Measurements from ENCODE around the gene GRB2. TPM values are rescaled to one million over a fixed set of nuclear protein-coding genes. Genes with fewer than 3 reads are reported as not detected.

Gene GRB2
- total RNA-seq, 1 experiment from 2014 or later, result 92.6 TPM

DNA sequence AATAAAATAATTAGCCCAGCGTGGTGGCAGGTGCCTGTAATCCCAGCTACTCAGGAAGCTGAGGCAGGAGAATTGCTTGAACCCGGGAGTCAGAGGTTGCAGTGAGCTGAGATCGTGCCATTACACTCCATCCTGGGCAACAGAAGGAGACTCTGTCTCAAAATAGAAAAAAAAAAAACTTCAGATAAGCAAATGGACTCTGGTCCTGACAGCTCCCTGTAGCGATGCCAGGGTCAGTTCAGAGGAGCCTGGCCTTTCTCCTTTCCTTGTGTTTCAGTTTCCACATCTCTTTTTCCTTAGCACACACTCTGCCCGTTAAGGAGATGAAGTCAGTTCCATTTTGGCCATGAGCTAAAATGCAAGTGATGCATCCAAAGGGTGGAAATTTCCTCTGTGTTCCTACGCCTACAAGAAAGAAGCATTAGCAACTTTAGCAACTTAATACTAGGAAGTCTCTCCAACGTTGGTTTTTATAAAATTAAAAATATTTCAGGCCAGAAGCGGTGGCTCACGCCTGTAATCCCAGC, 11.6 kb upstream of the GRB2 start:
- Mint-ChIP-seq H3K36me3 (no peaks in the 10 kb centered on the region), H3K9me3 (no peaks in the 10 kb centered on the region), H3K27me3 (ENCODE audit: low read depth) (peaks cover 6% of the 10 kb centered on the region), H3K27ac (no peak overlapping the region), H3K4me1 (peaks cover 4% of the 10 kb centered on the region; the same call in 1 of the 2 replicates), H3K4me3 (no peak overlapping the region)
- ChIA-PET POLR2A (no interaction called here), CTCF (interaction anchor here (0.7 to 1.6 kb wide), 3 partner anchors 9 to 176 kb away, joined by 3 to 7 read pairs (median 5); partner anchors contain the start of gene SLC25A19)
- no peak for DNase-seq (ENCODE audit: low spot score)
- no peak for ATAC-seq
- TF ChIP-seq, protein P1, sequence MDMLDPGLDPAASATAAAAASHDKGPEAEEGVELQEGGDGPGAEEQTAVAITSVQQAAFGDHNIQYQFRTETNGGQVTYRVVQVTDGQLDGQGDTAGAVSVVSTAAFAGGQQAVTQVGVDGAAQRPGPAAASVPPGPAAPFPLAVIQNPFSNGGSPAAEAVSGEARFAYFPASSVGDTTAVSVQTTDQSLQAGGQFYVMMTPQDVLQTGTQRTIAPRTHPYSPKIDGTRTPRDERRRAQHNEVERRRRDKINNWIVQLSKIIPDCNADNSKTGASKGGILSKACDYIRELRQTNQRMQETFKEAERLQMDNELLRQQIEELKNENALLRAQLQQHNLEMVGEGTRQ (CRISPR knock-in tag; IDR thresholded peaks at IDR 0.05), result no peak
- no peak for TF ChIP-seq RORB (CRISPR knock-in tag; IDR thresholded peaks at IDR 0.05)
- TF ChIP-seq, protein P2, sequence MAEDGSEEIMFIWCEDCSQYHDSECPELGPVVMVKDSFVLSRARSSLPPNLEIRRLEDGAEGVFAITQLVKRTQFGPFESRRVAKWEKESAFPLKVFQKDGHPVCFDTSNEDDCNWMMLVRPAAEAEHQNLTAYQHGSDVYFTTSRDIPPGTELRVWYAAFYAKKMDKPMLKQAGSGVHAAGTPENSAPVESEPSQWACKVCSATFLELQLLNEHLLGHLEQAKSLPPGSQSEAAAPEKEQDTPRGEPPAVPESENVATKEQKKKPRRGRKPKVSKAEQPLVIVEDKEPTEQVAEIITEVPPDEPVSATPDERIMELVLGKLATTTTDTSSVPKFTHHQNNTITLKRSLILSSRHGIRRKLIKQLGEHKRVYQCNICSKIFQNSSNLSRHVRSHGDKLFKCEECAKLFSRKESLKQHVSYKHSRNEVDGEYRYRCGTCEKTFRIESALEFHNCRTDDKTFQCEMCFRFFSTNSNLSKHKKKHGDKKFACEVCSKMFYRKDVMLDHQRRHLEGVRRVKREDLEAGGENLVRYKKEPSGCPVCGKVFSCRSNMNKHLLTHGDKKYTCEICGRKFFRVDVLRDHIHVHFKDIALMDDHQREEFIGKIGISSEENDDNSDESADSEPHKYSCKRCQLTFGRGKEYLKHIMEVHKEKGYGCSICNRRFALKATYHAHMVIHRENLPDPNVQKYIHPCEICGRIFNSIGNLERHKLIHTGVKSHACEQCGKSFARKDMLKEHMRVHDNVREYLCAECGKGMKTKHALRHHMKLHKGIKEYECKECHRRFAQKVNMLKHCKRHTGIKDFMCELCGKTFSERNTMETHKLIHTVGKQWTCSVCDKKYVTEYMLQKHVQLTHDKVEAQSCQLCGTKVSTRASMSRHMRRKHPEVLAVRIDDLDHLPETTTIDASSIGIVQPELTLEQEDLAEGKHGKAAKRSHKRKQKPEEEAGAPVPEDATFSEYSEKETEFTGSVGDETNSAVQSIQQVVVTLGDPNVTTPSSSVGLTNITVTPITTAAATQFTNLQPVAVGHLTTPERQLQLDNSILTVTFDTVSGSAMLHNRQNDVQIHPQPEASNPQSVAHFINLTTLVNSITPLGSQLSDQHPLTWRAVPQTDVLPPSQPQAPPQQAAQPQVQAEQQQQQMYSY (CRISPR knock-in tag; IDR thresholded peaks at IDR 0.05), result no peak
- TF ChIP-seq, protein P3, sequence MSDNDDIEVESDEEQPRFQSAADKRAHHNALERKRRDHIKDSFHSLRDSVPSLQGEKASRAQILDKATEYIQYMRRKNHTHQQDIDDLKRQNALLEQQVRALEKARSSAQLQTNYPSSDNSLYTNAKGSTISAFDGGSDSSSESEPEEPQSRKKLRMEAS (CRISPR knock-in tag; IDR thresholded peaks at IDR 0.05), result no peak
- TF ChIP-seq ZNF263 (CRISPR knock-in tag; IDR thresholded peaks at IDR 0.05; ENCODE audit: low read depth), result no peak
- TF ChIP-seq ATF1 (CRISPR knock-in tag; IDR thresholded peaks at IDR 0.05), result no peak
- TF ChIP-seq ZNF121 (CRISPR knock-in tag; IDR thresholded peaks at IDR 0.05), result no peak
- no peak for TF ChIP-seq GRHL2 (CRISPR knock-in tag; IDR thresholded peaks at IDR 0.05; ENCODE audit: insufficient replicate concordance, severe bottlenecking)
- TF ChIP-seq, protein P4, sequence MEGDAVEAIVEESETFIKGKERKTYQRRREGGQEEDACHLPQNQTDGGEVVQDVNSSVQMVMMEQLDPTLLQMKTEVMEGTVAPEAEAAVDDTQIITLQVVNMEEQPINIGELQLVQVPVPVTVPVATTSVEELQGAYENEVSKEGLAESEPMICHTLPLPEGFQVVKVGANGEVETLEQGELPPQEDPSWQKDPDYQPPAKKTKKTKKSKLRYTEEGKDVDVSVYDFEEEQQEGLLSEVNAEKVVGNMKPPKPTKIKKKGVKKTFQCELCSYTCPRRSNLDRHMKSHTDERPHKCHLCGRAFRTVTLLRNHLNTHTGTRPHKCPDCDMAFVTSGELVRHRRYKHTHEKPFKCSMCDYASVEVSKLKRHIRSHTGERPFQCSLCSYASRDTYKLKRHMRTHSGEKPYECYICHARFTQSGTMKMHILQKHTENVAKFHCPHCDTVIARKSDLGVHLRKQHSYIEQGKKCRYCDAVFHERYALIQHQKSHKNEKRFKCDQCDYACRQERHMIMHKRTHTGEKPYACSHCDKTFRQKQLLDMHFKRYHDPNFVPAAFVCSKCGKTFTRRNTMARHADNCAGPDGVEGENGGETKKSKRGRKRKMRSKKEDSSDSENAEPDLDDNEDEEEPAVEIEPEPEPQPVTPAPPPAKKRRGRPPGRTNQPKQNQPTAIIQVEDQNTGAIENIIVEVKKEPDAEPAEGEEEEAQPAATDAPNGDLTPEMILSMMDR (IDR thresholded peaks at IDR 0.05), result no peak
- no peak for TF ChIP-seq ZBTB21 (CRISPR knock-in tag; IDR thresholded peaks at IDR 0.05; ENCODE audit: borderline replicate concordance)
- no peak for TF ChIP-seq NR1H2 (CRISPR knock-in tag; IDR thresholded peaks at IDR 0.05)
- TF ChIP-seq, protein P5, sequence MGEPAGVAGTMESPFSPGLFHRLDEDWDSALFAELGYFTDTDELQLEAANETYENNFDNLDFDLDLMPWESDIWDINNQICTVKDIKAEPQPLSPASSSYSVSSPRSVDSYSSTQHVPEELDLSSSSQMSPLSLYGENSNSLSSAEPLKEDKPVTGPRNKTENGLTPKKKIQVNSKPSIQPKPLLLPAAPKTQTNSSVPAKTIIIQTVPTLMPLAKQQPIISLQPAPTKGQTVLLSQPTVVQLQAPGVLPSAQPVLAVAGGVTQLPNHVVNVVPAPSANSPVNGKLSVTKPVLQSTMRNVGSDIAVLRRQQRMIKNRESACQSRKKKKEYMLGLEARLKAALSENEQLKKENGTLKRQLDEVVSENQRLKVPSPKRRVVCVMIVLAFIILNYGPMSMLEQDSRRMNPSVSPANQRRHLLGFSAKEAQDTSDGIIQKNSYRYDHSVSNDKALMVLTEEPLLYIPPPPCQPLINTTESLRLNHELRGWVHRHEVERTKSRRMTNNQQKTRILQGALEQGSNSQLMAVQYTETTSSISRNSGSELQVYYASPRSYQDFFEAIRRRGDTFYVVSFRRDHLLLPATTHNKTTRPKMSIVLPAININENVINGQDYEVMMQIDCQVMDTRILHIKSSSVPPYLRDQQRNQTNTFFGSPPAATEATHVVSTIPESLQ (CRISPR knock-in tag; IDR thresholded peaks at IDR 0.05), result no peak
- TF ChIP-seq, protein P6, sequence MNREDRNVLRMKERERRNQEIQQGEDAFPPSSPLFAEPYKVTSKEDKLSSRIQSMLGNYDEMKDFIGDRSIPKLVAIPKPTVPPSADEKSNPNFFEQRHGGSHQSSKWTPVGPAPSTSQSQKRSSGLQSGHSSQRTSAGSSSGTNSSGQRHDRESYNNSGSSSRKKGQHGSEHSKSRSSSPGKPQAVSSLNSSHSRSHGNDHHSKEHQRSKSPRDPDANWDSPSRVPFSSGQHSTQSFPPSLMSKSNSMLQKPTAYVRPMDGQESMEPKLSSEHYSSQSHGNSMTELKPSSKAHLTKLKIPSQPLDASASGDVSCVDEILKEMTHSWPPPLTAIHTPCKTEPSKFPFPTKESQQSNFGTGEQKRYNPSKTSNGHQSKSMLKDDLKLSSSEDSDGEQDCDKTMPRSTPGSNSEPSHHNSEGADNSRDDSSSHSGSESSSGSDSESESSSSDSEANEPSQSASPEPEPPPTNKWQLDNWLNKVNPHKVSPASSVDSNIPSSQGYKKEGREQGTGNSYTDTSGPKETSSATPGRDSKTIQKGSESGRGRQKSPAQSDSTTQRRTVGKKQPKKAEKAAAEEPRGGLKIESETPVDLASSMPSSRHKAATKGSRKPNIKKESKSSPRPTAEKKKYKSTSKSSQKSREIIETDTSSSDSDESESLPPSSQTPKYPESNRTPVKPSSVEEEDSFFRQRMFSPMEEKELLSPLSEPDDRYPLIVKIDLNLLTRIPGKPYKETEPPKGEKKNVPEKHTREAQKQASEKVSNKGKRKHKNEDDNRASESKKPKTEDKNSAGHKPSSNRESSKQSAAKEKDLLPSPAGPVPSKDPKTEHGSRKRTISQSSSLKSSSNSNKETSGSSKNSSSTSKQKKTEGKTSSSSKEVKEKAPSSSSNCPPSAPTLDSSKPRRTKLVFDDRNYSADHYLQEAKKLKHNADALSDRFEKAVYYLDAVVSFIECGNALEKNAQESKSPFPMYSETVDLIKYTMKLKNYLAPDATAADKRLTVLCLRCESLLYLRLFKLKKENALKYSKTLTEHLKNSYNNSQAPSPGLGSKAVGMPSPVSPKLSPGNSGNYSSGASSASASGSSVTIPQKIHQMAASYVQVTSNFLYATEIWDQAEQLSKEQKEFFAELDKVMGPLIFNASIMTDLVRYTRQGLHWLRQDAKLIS (CRISPR knock-in tag; IDR thresholded peaks at IDR 0.05; ENCODE audit: borderline replicate concordance), result no peak
- no peak for TF ChIP-seq ZNF396 (CRISPR knock-in tag; IDR thresholded peaks at IDR 0.05; ENCODE audit: borderline replicate concordance)
- no peak for TF ChIP-seq ZNF138 (CRISPR knock-in tag; conservative IDR thresholded peaks at IDR 0.05)
- TF ChIP-seq SMAD4 (CRISPR knock-in tag; IDR thresholded peaks at IDR 0.05), result no peak
